Measurements from ENCODE around the gene WBP1. TPM values are rescaled to one million over a fixed set of nuclear protein-coding genes. Genes with fewer than 3 reads are reported as not detected.

WBP1 gene
- polyA plus RNA-seq, 2 of the 4 experiments (the other 2 are of a cell fraction), result 59.0 to 62.6 TPM

- 91% methylated on average over 20 of the region's 20 CpGs for WGBS (ENCODE audit: missing lambda C conversion rate)
- no peak overlapping the region for H3K4me2 ChIP-seq
- ChIA-PET POLR2A (interaction anchor here (0.9 kb wide), 1 partner anchor 10 kb away, joined by 4 read pairs; the partner anchor contains the start of gene MRPL53), CTCF (interaction anchor here (0.7 to 2.7 kb wide), 11 partner anchors 7 to 126 kb away, joined by 3 to 8 read pairs (median 4); partner anchors contain the start of genes MRPL53 and PCGF1)
- TF ChIP-seq REST (IDR thresholded peaks at IDR 0.05), result no peak
- TF ChIP-seq ZNF302 (CRISPR knock-in tag; IDR thresholded peaks at IDR 0.05), result no peak
- no peak for TF ChIP-seq HMGXB4 (CRISPR knock-in tag; IDR thresholded peaks at IDR 0.05; ENCODE audit: borderline replicate concordance)
- no peak for TF ChIP-seq FOXS1 (CRISPR knock-in tag; IDR thresholded peaks at IDR 0.05)
- no peak for TF ChIP-seq ELK1 (IDR thresholded peaks at IDR 0.05; ENCODE audit: low read depth, low read length)
- no peak for TF ChIP-seq HOXB13 (CRISPR knock-in tag; IDR thresholded peaks at IDR 0.05; ENCODE audit: low read depth)
- no peak for TF ChIP-seq HES2 (IDR thresholded peaks at IDR 0.05)
- no peak for TF ChIP-seq PBX3 (IDR thresholded peaks at IDR 0.05)
- no peak for TF ChIP-seq SMC3 (IDR thresholded peaks at IDR 0.05)
- no peak for TF ChIP-seq RNF2 (IDR thresholded peaks at IDR 0.05; ENCODE audit: borderline replicate concordance, low read depth)
- no peak for TF ChIP-seq EP300 (IDR thresholded peaks at IDR 0.05)
- no peak for TF ChIP-seq ZC3H11A (IDR thresholded peaks at IDR 0.05)
- no peak for TF ChIP-seq ATOH8 (CRISPR knock-in tag; IDR thresholded peaks at IDR 0.05; ENCODE audit: low read depth)
- no peak for TF ChIP-seq ZFP36 (IDR thresholded peaks at IDR 0.05; ENCODE audit: borderline replicate concordance, partially characterized antibody)
- TF ChIP-seq NPAS2 (CRISPR knock-in tag; IDR thresholded peaks at IDR 0.05; ENCODE audit: borderline replicate concordance), result no peak
- no peak for TF ChIP-seq POLR2A (IDR thresholded peaks at IDR 0.05; ENCODE audit: low read length)
- peaks cover 18% of the 10 kb centered on the region for H3K4me1 ChIP-seq
- H3K27ac ChIP-seq, result no peak overlapping the region
- H3K4me3 ChIP-seq, result no peak overlapping the region
- ATAC-seq (no peak), DNase-seq (ENCODE audit: low read depth in 1 of 2, low spot score in 1 of 2) (no peak), FAIRE-seq (no peak)
- H3K9me3 ChIP-seq, result no peaks in the 10 kb centered on the region
Measured at GRCh38 chr2:74462054-74462785, 4.0 kb downstream of the WBP1 start.
